ENCODE results near the gene CRTC2.

GRCh38 chr1:153906396-153906795, 52.0 kb downstream of the CRTC2 start:
- TF ChIP-seq CTCF (IDR thresholded peaks at IDR 0.05) (no peak), POLR2A (IDR thresholded peaks at IDR 0.05) (no peak), POLR2AphosphoS5 (IDR thresholded peaks at IDR 0.05) (no peak)

All from breast epithelium (tissue), 3 donors.